GM21717 (cell line): ENCODE measurements around the gene ANO9.

Experiments
- ATAC-seq: cut with Tn5 transposase; IDR thresholded peaks from one replicate; pipeline ENCODE4 v1.9.1; 2021; ENCODE audit warnings: mild to moderate bottlenecking, moderate library complexity; ENCODE audit not compliant: unreplicated experiment

ANO9 gene

GRCh38 chr11:372809-373715 is 68.7 kb downstream of the ANO9 start:
- no peak for ATAC-seq

- ATAC-seq: no peak
Measured at GRCh38 chr11:371716-372590, 69.9 kb downstream of the ANO9 start.

DNA sequence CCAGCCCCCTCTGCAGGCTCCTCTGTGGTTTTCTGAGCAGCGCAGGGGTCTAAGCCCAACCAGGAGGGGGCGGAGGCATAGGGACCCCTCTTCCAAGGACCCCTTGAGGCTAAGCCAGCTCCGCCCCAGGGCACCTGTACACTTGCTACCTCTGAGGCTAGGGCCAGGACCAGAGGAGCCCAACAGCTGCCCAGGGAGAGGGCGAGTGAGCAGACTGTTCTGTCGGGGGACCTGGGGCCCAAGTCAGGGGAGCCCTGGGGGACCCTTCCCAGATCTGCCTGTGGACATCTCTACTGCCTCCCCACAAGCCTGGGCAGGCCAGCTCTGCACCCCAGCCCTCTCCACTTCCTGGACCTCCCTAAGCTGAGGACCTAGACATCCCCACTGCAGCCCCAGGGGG is 70.8 kb downstream of the ANO9 start:
- no peak for ATAC-seq

DNA sequence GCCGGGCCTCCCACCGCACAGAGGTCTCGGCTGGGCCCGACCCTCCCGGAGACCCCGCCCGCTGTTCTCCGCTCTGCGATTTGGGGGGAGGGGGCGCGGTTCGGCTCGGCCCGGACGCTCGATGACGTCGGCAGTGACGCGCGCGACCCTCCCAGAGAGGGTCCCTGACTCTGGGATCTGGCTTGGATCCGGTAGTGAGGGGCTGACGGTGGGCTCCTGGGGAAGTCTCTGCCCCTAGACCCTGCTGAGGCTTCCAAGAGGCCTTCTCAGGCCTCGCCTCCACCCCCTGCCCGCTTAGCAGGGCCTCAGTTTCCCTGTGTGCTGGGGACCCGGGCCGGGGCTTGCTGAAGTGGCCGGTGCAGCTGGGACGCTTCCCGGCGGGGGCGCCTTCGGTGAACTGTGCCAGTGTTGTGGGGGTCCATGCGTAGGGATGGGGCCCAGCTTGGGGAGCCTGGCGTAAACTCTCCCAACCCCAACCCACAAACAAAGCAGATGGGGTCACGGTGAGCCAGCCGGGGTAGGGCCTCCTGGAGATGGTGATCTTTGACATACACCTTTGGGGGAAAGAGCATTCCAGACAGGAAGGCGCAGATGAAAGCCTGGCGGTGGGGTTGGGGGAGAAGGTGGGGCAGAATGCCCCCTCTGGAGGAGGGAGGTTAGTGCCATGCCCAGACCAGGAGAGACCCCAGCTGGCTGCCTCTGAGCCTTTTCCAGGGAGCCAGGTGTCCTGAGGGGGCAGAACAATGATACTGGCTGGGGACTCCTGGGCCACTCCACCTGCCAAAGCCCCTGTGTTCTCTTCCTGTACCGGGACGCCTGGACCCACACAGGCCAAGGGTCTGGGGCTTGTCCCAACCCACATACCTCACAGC is 71.5 kb downstream of the ANO9 start:
- no peak for ATAC-seq

GRCh38 chr11:369336-370018 is 72.3 kb downstream of the ANO9 start, which contains the start of gene B4GALNT4:
Gene B4GALNT4 (plus strand): TSS chr11:369499. CDS start chr11:369804, 305 bp downstream.
- ATAC-seq: no peak

- ATAC-seq: no peak
Measured at GRCh38 chr11:368414-369335, 73.1 kb downstream of the ANO9 start.

DNA sequence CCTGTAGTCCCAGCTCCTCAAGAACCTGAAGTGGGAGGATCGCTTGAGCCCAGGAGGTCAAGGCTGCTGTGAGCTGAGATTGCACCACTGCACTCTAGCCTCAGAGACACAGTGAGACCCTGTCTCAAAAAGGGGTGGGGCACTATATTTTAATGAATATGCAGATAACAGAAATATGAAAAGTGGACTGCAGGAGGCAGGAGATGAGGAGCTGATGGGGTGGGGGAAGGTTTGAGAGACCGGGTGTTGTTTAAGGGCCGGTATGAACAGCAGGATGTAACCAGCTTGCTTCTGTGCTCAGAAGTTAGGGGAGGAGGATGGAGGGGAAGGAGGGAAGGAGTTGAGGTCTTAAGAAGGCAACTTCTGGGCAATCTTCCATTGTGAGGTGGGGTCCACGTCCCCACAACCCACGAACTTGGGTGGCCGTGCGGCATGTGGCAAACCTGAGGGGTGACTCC is 73.8 kb downstream of the ANO9 start:
- no peak for ATAC-seq
